ENCODE results near the gene SLC6A9. TPM values are rescaled to one million over a fixed set of nuclear protein-coding genes. Genes with fewer than 3 reads are reported as not detected.

SLC6A9 gene
- total and polyA plus RNA-seq, 2 donors from 2014 or later: 2.0 to 12.6 TPM

GRCh38 chr1:44053394-44053793 is 22.1 kb upstream of the SLC6A9 start:
- Histone ChIP-seq H3K27ac (ENCODE audit: low read depth in 2 of 2, low read length in 2 of 2) (no peak overlapping the region), H3K4me3 (ENCODE audit: low read length in 3 of 3) (no peak overlapping the region), H3K9me3 (ENCODE audit: control insufficient read depth in 2 of 3, insufficient read depth in 1 of 3, low read length in 3 of 3) (no peaks in the 10 kb centered on the region), H3K4me1 (ENCODE audit: control insufficient read depth in 2 of 3, insufficient read depth in 2 of 3, low read depth in 1 of 3, low read length in 3 of 3) (no peaks in the 10 kb centered on the region), H3K36me3 (ENCODE audit: control insufficient read depth in 2 of 3, insufficient read depth in 3 of 3, low read length in 3 of 3) (no peaks in the 10 kb centered on the region), H3K27me3 (ENCODE audit: control insufficient read depth, insufficient read depth, low read length) (no peaks in the 10 kb centered on the region), H3K9ac (ENCODE audit: low read length in 3 of 3) (no peak overlapping the region)
- intact Hi-C loops (cut with DNase I): no loop called here
- TF ChIP-seq CTCF (IDR thresholded peaks at IDR 0.05; ENCODE audit: borderline replicate concordance, extremely low read depth, insufficient read depth): no peak
- FAIRE-seq (no peak), DNase-seq (no peak)

GRCh38 chr1:44050261-44050660 is 19.0 kb upstream of the SLC6A9 start:
- no peaks in the 10 kb centered on the region for H3K9me3 ChIP-seq (ENCODE audit: control insufficient read depth in 2 of 3, insufficient read depth in 1 of 3, low read length in 3 of 3)
- FAIRE-seq: no peak
- no peak overlapping the region for H3K9ac ChIP-seq (ENCODE audit: low read length in 3 of 3)
- no peaks in the 10 kb centered on the region for H3K36me3 ChIP-seq (ENCODE audit: control insufficient read depth in 2 of 3, insufficient read depth in 3 of 3, low read length in 3 of 3)
- DNase-seq: no peak
- H3K27me3 ChIP-seq (ENCODE audit: control insufficient read depth, insufficient read depth, low read length): no peaks in the 10 kb centered on the region
- no peak overlapping the region for H3K27ac ChIP-seq (ENCODE audit: low read depth in 2 of 2, low read length in 2 of 2)
- H3K4me3 ChIP-seq (ENCODE audit: low read length in 3 of 3): no peak overlapping the region
- TF ChIP-seq CTCF (IDR thresholded peaks at IDR 0.05; ENCODE audit: borderline replicate concordance, extremely low read depth, insufficient read depth): no peak
- intact Hi-C loops (cut with DNase I): no loop called here
- H3K4me1 ChIP-seq (ENCODE audit: control insufficient read depth in 2 of 3, insufficient read depth in 2 of 3, low read depth in 1 of 3, low read length in 3 of 3): peaks cover 0 to 3% (median 0%) of the 10 kb centered on the region in 3 donors

- no peak for DNase-seq
- intact Hi-C loops (cut with DNase I): no loop called here
- Histone ChIP-seq H3K9ac (ENCODE audit: low read length in 3 of 3) (no peak overlapping the region), H3K36me3 (ENCODE audit: control insufficient read depth in 2 of 3, insufficient read depth in 3 of 3, low read length in 3 of 3) (no peaks in the 10 kb centered on the region), H3K27ac (ENCODE audit: low read depth in 2 of 2, low read length in 2 of 2) (no peak overlapping the region), H3K4me3 (ENCODE audit: low read length in 3 of 3) (no peak overlapping the region), H3K4me1 (ENCODE audit: control insufficient read depth in 2 of 3, insufficient read depth in 2 of 3, low read depth in 1 of 3, low read length in 3 of 3) (peaks cover 0 to 3% (median 0%) of the 10 kb centered on the region in 3 donors), H3K27me3 (ENCODE audit: control insufficient read depth, insufficient read depth, low read length) (no peaks in the 10 kb centered on the region), H3K9me3 (ENCODE audit: control insufficient read depth in 2 of 3, insufficient read depth in 1 of 3, low read length in 3 of 3) (no peaks in the 10 kb centered on the region)
- no peak for FAIRE-seq
- no peak for TF ChIP-seq CTCF (IDR thresholded peaks at IDR 0.05; ENCODE audit: borderline replicate concordance, extremely low read depth, insufficient read depth)
Measured at GRCh38 chr1:44049839-44050238, 18.6 kb upstream of the SLC6A9 start.

Data from kidney (tissue), 14 donors.